Gastrocnemius medialis (tissue), 4 donors: ENCODE results near the gene APLNR. TPM values are rescaled to one million over a fixed set of nuclear protein-coding genes. Genes with fewer than 3 reads are reported as not detected.

Source experiments
- ATAC-seq, 2 donors: fragments of 150-250 bp; one replicate each; pipeline ENCODE4 v1.9.1; 2016
- DNase-seq, 2 donors: peaks; one replicate each; pipeline ENCODE4 v3.0.0-alpha.2; 2019
- H3K27ac ChIP-seq, 4 donors: fragments of 200-600 bp; sonication (generic); 1 replicate in 1 of 4; 2 replicates in 3 of 4; pipeline ENCODE4 v1.5.1; 2016 to 2018; ENCODE audit warnings: mild to moderate bottlenecking in 2 of 4, moderate library complexity in 1 of 4
- H3K27me3 ChIP-seq, 3 donors: fragments of 200-600 bp; sonication (generic) in 2 of 3; 1 replicate in 1 of 3; 2 replicates in 2 of 3; pipeline versions ENCODE4 v1.5.1 to v1.6.0; 2016 to 2019; ENCODE audit warnings: mild to moderate bottlenecking in 1 of 3, moderate library complexity in 1 of 3
- H3K36me3 ChIP-seq, 2 donors: fragments of 200-600 bp; sonication (generic) in 1 of 2; one replicate each; pipeline ENCODE4 v1.5.1; 2017 to 2018
- H3K4me1 ChIP-seq, 2 donors: fragments of 200-600 bp; sonication (generic) in 1 of 2; one replicate each; pipeline ENCODE4 v1.5.1; 2016 to 2017; ENCODE audit warnings: mild to moderate bottlenecking in 2 of 2
- H3K4me3 ChIP-seq, 4 donors: fragments of 200-600 bp; sonication (generic) in 3 of 4; 1 replicate in 1 of 4; 2 replicates in 3 of 4; pipeline ENCODE4 v1.5.1; 2016 to 2019; ENCODE audit warnings: mild to moderate bottlenecking in 2 of 4
- H3K9me3 ChIP-seq, 3 donors: fragments of 200-600 bp; sonication (generic) in 2 of 3; 1 replicate in 1 of 3; 2 replicates in 2 of 3; pipeline ENCODE4 v1.5.1; 2016 to 2019
- POLR2A ChIP-seq, 2 donors: fragments of 450-650 bp; IDR thresholded peaks; one replicate each; pipeline ENCODE4 v1.6.1; 2017; ENCODE audit warnings: antibody characterized with exemption in 2 of 2, mild to moderate bottlenecking in 2 of 2, moderate library complexity in 2 of 2
- in situ Hi-C, 4 donors: fragments of 200-750 bp; cut with MboI; loops; one replicate each; pipeline versions ENCODE4 v1.15.0 to v1.8.0; 2017; ENCODE audit warnings: low sequenced_read_pairs in 4 of 4
- intact Hi-C: fragments of 100-400 bp; cut with DNase I; formaldehyde crosslinking; loops from one replicate; pipeline ENCODE4 v1.15.1; 2023; ENCODE audit warnings: low total_unique reads
- total RNA-seq, 4 donors: library from RNA; depleted of rRNA; stranded (reverse); fragments of >200 nt; gene quantifications; one replicate each; pipeline versions ENCODE4 v1.1.0 to v1.2.3, GENCODE V29; 2016
- TF ChIP-seq, protein P1 (sequence below), 5 experiments: fragments of 450-650 bp in 3 of 5; fragments of 200-600 bp in 2 of 5; sonication (generic) in 2 of 5; IDR thresholded peaks in 4 of 5; conservative IDR thresholded peaks in 1 of 5; 1 replicate in 4 of 5; 2 replicates in 1 of 5; pipeline ENCODE4 v1.5.1; 2016 to 2019; ENCODE audit warnings: antibody characterized with exemption in 5 of 5, mild to moderate bottlenecking in 3 of 5, moderate library complexity in 3 of 5

The APLNR gene
- total RNA-seq, 4 donors from 2014 or later = 0.32 to 3.7 (median 0.64) TPM

DNA sequence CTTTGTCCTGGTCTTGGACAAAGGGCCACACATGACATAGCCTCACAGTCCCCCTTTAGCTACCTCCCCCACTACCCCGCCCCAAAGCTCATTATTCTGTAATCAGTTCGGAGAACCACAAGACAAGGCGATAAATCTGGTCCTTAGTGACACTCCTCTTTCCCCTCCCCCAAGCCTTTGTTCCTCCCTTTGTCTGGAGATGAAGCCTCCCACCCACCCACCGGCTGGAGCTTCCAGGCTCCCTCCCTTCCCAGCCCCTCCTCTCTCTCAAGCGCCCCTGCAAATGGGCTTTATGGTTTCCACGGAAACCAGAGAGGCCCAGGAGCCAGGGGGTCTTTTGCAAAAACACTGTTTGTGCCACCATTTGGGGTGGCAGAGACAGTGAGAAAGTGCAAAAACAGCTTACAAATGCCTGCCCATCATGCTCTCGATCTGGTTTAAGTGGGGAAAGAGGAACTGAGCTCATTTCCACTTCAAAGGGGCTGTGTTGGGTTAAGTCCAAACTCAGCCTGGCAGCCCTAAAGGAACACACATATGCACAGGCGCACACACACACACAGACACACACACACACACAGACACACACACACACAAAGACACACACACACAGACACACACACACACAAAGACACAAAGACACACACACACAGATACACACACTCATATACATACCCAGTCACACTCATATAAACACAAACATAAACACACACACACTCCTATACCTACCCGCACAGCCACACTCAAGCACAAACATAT is 23.5 kb downstream of the APLNR start:
- no peaks in the 10 kb centered on the region for H3K36me3 ChIP-seq

DNA sequence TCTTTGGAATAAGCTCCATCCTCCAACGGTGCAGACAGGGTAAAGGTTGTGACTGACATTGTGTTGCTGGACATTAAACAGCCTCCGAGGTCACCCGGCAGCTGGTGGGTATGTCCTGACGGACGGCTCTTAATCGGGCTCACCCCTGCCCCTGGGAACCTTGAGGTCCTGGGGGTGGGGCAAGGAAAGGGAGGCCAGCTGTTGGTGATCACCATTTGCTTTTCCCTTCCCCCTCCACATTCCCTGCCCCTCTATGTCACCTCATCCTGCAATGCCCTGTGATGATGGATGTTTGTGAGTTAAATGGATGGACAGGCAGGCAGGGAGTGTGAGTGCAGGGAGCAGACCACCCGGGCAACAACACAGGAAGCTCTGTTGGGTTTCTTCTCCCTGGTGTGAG is 26.3 kb downstream of the APLNR start:
- ATAC-seq = no peak
- no peaks in the 10 kb centered on the region for H3K36me3 ChIP-seq
- H3K4me3 ChIP-seq = no peak overlapping the region
- TF ChIP-seq, protein P1, sequence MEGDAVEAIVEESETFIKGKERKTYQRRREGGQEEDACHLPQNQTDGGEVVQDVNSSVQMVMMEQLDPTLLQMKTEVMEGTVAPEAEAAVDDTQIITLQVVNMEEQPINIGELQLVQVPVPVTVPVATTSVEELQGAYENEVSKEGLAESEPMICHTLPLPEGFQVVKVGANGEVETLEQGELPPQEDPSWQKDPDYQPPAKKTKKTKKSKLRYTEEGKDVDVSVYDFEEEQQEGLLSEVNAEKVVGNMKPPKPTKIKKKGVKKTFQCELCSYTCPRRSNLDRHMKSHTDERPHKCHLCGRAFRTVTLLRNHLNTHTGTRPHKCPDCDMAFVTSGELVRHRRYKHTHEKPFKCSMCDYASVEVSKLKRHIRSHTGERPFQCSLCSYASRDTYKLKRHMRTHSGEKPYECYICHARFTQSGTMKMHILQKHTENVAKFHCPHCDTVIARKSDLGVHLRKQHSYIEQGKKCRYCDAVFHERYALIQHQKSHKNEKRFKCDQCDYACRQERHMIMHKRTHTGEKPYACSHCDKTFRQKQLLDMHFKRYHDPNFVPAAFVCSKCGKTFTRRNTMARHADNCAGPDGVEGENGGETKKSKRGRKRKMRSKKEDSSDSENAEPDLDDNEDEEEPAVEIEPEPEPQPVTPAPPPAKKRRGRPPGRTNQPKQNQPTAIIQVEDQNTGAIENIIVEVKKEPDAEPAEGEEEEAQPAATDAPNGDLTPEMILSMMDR (IDR thresholded peaks at IDR 0.05 in 4 of 5, conservative IDR thresholded peaks at IDR 0.05 in 1 of 5) = no peak
- no peak for TF ChIP-seq POLR2A (IDR thresholded peaks at IDR 0.05)
- intact Hi-C loops = no loop called here
- no peak for DNase-seq
- no peaks in the 10 kb centered on the region for H3K27me3 ChIP-seq
- no peak overlapping the region for H3K27ac ChIP-seq
- no peaks in the 10 kb centered on the region for H3K9me3 ChIP-seq
- H3K4me1 ChIP-seq = peaks cover 5 to 13% of the 10 kb centered on the region in 2 donors
- in situ Hi-C loops = no loop called here

More for the DNA sequence above, 23.5 kb downstream of the APLNR start:
- in situ Hi-C loops = no loop called here
- ATAC-seq (peak in 1 of 2 donors; percentile 40), DNase-seq (no peak)
- intact Hi-C loops = no loop called here
- Histone ChIP-seq H3K27me3 (no peaks in the 10 kb centered on the region), H3K4me3 (no peak overlapping the region), H3K4me1 (peaks cover 5 to 13% of the 10 kb centered on the region in 2 donors), H3K9me3 (no peaks in the 10 kb centered on the region), H3K27ac (peak overlapping the region; percentile 44 to 72 (median 62))
- TF ChIP-seq, protein P1 (IDR thresholded peaks at IDR 0.05 in 4 of 5, conservative IDR thresholded peaks at IDR 0.05 in 1 of 5) = no peak
- no peak for TF ChIP-seq POLR2A (IDR thresholded peaks at IDR 0.05)

DNA sequence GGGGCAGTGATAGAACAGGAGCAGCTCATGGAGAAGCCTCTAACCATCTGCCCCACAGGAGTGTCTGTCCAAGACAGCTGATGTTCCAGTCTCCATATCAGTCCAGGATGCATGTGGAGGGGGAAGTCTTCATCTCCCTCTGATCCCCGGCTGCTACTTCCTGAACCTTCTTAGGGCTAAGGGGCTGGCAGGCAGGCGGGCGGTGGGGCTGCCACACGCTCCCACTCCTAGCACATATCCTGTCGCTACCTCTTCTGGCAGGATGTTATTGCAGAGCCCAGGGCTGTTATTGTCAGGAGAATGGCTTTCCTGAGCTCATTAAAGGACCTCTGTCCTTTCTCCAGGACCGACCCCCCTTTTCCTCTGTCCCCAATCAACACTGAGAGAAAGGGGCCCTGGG is 29.9 kb downstream of the APLNR start:
- intact Hi-C loops (no loop called here), in situ Hi-C loops (no loop called here)
- no peak for ATAC-seq

DNA sequence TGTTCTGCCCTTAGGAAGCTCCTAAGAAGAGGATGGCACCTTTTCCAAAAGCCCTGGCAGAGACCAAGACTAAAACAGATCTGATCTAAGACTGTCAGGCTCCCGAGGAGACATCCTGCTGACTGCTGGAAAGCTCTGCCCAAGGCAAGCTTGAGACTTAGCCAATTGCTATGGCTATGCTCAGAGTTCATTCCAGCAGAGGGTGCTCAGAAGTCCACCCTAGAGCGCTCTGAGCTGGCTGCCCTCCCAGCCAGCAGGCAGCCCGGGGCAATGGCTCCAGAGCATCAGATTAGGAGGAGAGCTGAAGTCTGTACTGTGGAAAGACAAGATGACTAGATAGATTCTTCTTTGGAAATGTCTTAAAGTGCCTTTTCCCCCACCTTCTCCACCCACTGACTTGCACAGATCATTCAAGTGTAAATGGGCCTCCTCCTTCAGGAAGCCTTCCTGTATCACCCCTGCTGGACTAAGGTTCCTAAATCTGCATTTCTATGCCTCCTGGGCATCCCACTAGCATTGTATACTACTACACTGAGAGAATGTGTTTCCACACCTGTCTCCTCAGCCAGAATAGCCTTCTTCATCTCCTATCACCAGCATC is 31.9 kb downstream of the APLNR start:
- ATAC-seq (peak; percentile 38 to 50), DNase-seq (no peak)
- Histone ChIP-seq H3K27ac (peak overlapping the region in 2 of 4 donors; percentile 7 to 55), H3K9me3 (no peaks in the 10 kb centered on the region), H3K4me3 (no peak overlapping the region), H3K36me3 (no peaks in the 10 kb centered on the region), H3K4me1 (peaks cover 24 to 35% of the 10 kb centered on the region in 2 donors), H3K27me3 (no peaks in the 10 kb centered on the region)
- TF ChIP-seq POLR2A (IDR thresholded peaks at IDR 0.05) = no peak
- TF ChIP-seq, protein P1 (IDR thresholded peaks at IDR 0.05 in 4 of 5, conservative IDR thresholded peaks at IDR 0.05 in 1 of 5) = peak in 1 of 5 experiments; percentile 14
- in situ Hi-C loops = no loop called here
- intact Hi-C loops = no loop called here

More for the DNA sequence above, 29.9 kb downstream of the APLNR start:
- Histone ChIP-seq H3K27ac (peak overlapping the region in 1 of 4 donors; percentile 31), H3K9me3 (no peaks in the 10 kb centered on the region), H3K27me3 (no peaks in the 10 kb centered on the region), H3K36me3 (no peaks in the 10 kb centered on the region), H3K4me1 (peaks cover 7 to 17% of the 10 kb centered on the region in 2 donors), H3K4me3 (no peak overlapping the region)
- TF ChIP-seq, protein P1 (IDR thresholded peaks at IDR 0.05 in 4 of 5, conservative IDR thresholded peaks at IDR 0.05 in 1 of 5) = no peak
- no peak for TF ChIP-seq POLR2A (IDR thresholded peaks at IDR 0.05)
- DNase-seq = no peak
